ENCODE data around the gene ANKRD9.

DNA sequence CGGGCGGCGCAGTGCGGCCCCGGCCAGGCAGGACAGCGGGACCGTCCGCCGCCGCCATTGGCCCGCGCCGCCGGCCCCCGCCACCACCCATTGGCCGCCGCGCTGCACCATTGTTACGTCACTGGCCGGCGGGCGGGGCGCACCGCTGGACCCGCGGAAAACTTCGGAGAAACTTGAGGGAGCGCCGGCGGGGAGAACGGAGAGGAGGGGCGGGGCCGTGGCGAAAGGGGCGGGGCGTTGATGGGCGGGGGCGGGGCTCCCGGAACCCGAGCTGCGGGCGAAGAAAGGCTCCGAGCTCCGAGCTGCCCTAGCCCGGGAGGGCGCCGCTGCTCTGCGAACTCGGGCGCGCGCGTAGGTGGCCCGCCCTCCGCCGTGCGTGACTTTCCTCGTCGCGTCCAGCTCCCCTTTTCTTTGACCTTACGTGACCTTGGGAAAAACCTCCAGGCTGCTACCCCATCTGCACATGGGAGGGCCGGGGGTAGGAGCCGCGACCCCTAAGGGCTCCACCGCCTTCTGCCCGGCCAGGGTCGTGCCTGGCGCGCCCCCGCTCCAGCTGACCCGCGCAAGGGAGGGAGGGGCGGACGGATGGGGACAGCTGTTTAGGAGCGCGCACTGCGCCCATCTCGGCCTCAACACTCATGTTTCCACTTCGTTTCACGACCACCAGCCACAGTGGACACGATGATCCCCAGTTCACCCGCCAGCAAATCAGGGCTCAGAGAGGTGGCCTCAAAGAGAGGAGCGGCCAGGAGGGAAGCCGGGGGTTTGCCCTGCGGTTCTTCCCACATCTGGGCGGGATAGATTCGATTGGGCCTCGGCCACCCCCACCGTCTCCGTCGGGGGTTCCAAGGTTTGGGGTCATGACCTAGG lies at the start of gene ANKRD9:
- TF ChIP-seq, protein P1, sequence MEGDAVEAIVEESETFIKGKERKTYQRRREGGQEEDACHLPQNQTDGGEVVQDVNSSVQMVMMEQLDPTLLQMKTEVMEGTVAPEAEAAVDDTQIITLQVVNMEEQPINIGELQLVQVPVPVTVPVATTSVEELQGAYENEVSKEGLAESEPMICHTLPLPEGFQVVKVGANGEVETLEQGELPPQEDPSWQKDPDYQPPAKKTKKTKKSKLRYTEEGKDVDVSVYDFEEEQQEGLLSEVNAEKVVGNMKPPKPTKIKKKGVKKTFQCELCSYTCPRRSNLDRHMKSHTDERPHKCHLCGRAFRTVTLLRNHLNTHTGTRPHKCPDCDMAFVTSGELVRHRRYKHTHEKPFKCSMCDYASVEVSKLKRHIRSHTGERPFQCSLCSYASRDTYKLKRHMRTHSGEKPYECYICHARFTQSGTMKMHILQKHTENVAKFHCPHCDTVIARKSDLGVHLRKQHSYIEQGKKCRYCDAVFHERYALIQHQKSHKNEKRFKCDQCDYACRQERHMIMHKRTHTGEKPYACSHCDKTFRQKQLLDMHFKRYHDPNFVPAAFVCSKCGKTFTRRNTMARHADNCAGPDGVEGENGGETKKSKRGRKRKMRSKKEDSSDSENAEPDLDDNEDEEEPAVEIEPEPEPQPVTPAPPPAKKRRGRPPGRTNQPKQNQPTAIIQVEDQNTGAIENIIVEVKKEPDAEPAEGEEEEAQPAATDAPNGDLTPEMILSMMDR (conservative IDR thresholded peaks at IDR 0.05; ENCODE audit: low read depth in 2 of 2): no peak
- TF ChIP-seq EZH2 (IDR thresholded peaks at IDR 0.05; ENCODE audit: low read depth, unreplicated experiment): no peak

Measured in GM23338 (cell line).